Stomach smooth muscle (tissue), 2 donors: Measurements from ENCODE around the gene RIMBP3C.
"Not testable (repeated sequence)": the region's sequence is repeated elsewhere in the genome, so short reads cannot be mapped to it uniquely, and the experiment has no call there.

Source experiments
- H3K27ac ChIP-seq: one replicate; pipeline ENCODE4 v1.7.0; 2013; ENCODE audit warnings: mild to moderate bottlenecking, low read length, inconsistent platforms
- H3K27me3 ChIP-seq, 2 donors: one replicate each; pipeline ENCODE4 v1.7.0; 2013; ENCODE audit warnings: low read length in 2 of 2; ENCODE audit not compliant: insufficient read depth in 2 of 2, control insufficient read depth in 1 of 2
- H3K36me3 ChIP-seq, 2 donors: one replicate each; pipeline ENCODE4 v1.7.0; 2013; ENCODE audit warnings: low read length in 2 of 2; ENCODE audit not compliant: control insufficient read depth in 2 of 2, insufficient read depth in 2 of 2
- H3K4me1 ChIP-seq: one replicate; pipeline ENCODE4 v1.7.0; 2013; ENCODE audit warnings: low read length; ENCODE audit not compliant: control insufficient read depth, insufficient read depth
- H3K4me3 ChIP-seq, 2 donors: one replicate each; pipeline ENCODE4 v1.7.0; 2013; ENCODE audit warnings: low read length in 2 of 2
- H3K9ac ChIP-seq, 2 donors: one replicate each; pipeline ENCODE4 v1.7.0; 2013; ENCODE audit warnings: low read length in 2 of 2, mild to moderate bottlenecking in 1 of 2
- H3K9me3 ChIP-seq, 2 donors: one replicate each; pipeline ENCODE4 v1.7.0; 2013; ENCODE audit warnings: low read length in 2 of 2; ENCODE audit not compliant: control insufficient read depth in 2 of 2
- donor health status: healthy.
- donor health status: Pancreatic carcinoma.

Gene RIMBP3C

DNA sequence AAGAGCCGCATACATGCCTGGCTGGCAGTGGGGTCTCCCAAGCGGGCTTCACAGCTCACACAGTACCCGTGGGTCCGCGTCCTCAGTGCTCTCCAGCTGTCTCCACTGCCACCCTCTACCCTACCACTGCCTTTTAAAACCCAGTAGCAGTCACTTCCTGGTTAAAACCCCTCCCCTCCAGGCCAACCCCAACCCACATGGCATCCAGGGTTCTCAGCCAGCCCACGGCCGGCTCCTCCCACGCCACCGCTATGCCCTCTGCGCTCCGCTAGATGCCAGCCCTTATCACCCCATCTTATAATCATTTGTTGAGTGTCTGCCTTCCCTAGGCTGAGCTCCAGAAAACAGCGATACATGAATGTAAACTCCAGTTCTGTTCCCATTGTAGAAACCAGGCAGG lies 37.1 kb downstream of the RIMBP3C start:
- not testable (repeated sequence) for H3K27ac ChIP-seq, H3K27me3 ChIP-seq, H3K36me3 ChIP-seq, H3K4me3 ChIP-seq, H3K9me3 ChIP-seq, H3K4me1 ChIP-seq, H3K9ac ChIP-seq

DNA sequence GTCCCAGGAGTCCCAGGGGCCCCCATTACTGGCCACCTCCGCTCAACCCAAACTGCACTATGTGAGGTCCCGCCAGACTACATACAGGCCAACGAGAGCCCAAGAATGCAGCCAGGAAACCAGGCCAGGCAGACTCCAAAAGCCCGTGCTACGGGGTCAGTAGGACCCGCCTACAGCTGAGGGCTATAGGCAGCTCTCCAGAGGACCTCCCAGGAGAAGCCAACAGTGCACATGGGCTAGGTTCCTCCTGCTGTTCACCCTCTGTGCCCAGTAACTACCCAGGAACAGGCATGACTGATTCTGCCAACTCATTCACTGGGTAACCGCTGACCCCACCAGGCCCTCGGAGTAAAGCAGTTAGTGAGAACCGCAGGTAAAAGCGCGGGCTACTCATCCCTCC lies 39.2 kb downstream of the RIMBP3C start:
- H3K27me3 ChIP-seq, H3K9me3 ChIP-seq, H3K4me3 ChIP-seq, H3K36me3 ChIP-seq, H3K27ac ChIP-seq, H3K9ac ChIP-seq, H3K4me1 ChIP-seq: not testable (repeated sequence)

DNA sequence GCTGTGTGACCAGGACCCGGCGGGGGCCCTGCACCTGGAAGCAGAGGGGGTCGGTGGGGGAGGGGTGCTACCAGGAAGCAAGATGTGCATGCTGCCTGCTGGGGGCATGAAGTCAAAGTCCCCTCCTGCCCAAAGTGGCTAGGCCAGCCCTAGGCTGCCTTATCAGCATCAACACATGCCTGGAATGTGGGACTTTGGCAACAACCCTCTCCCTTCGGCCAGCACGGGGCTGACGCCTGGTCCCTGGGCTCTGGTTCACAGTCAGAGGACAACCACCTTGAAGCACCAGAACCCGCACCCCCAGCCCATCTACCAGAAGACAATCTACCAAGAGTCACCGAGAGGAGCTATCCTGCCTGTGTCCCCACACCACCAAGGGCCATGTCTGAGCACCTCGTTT lies 40.9 kb downstream of the RIMBP3C start:
- H3K9me3 ChIP-seq, H3K27ac ChIP-seq, H3K36me3 ChIP-seq, H3K4me1 ChIP-seq, H3K4me3 ChIP-seq, H3K9ac ChIP-seq, H3K27me3 ChIP-seq: not testable (repeated sequence)

DNA sequence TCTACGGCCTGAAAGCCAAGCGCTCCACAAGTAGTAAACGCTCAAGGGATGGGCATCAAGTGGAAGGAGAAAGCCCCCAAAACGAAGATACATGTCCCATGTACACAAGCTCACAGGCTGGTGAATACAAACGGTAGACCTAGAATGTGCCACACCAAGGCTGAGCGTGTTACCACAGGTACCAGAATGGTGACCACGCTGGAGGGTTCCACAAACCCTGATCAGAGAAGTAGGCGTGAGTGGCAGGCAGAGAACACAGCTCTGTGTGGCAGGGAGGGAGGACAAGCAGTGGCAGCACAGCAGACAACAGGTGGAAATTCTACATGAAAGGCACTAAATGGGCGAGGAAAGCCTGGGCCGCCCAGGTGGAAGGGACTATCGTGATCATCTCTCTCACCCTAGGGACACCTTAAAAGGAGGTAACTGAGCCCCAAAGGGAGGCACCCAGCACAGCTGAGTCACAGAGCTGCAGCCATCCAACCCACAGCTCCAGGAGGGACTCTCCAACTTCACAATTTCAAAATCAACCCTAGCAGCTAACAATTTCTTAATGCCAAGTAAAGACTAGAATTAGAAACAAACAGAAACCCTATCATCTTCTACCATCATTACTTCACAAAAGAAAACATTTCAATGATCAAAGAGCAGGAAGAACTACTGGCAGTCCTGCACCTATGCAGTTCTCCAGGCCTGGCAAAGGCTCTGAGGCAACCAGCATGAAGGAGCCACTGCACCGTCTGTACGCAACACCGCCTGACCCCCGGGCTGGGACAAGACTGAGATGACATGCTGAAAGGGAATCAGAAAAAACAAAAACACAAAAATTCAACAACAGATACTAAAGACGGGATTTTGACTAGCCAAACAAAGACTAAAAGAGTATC lies 51.4 kb downstream of the RIMBP3C start:
- H3K27ac ChIP-seq, H3K9me3 ChIP-seq, H3K4me1 ChIP-seq, H3K27me3 ChIP-seq, H3K9ac ChIP-seq, H3K36me3 ChIP-seq, H3K4me3 ChIP-seq: not testable (repeated sequence)

DNA sequence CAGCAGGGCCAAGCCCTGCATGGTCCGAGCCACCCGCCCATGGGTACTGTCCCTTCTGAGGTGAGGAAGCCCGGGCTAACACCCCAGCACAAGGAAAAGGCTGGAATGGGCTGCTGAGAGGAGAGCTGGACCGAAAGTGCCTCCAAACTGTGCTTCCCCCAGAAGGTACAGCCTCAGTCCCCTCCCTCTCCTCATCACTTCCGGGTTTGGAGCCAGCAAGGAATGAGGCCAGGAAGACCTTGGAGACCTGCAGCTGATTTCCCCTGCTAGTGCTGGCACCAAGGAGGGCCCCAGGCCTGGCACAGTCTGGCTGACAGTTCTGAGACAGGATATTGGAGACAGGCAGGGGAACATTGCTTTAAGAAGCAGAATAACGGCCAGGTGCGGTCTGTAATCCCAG lies 52.8 kb downstream of the RIMBP3C start:
- H3K27me3 ChIP-seq, H3K9me3 ChIP-seq, H3K27ac ChIP-seq, H3K9ac ChIP-seq, H3K36me3 ChIP-seq, H3K4me3 ChIP-seq, H3K4me1 ChIP-seq: not testable (repeated sequence)

DNA sequence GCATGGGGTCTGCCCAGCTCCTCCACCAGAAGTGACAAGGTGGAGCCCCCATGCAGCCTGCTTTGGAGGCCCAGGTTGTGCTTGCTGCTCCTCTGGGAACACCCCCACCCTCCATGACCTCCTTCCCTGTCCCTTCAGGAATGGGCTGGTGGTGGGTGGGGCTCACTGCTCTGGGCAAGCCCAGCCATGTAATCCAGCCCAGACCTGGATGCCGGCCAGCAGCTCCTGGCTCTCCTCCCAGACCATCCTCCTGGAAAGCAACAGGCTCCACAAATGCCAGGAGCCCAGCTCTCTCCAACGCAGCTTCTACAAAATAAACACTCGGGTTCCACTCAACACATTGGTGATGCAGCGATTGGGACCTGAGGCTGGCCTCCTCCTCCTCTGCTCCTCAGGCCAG lies 53.3 kb downstream of the RIMBP3C start:
- H3K36me3 ChIP-seq, H3K9ac ChIP-seq, H3K27ac ChIP-seq, H3K27me3 ChIP-seq, H3K9me3 ChIP-seq, H3K4me1 ChIP-seq, H3K4me3 ChIP-seq: not testable (repeated sequence)
